ENCODE measurements around the gene SEPTIN1. TPM values are rescaled to one million over a fixed set of nuclear protein-coding genes. Genes with fewer than 3 reads are reported as not detected.

The SEPTIN1 gene
- total RNA-seq, 4 donors from 2014 or later = 0.65 TPM; not detected in 3

- H3K4me3 ChIP-seq = peak overlapping the region; percentile 60 to 77 (median 66)
- TF ChIP-seq POLR2A (IDR thresholded peaks at IDR 0.05) = no peak
- TF ChIP-seq, protein P1, sequence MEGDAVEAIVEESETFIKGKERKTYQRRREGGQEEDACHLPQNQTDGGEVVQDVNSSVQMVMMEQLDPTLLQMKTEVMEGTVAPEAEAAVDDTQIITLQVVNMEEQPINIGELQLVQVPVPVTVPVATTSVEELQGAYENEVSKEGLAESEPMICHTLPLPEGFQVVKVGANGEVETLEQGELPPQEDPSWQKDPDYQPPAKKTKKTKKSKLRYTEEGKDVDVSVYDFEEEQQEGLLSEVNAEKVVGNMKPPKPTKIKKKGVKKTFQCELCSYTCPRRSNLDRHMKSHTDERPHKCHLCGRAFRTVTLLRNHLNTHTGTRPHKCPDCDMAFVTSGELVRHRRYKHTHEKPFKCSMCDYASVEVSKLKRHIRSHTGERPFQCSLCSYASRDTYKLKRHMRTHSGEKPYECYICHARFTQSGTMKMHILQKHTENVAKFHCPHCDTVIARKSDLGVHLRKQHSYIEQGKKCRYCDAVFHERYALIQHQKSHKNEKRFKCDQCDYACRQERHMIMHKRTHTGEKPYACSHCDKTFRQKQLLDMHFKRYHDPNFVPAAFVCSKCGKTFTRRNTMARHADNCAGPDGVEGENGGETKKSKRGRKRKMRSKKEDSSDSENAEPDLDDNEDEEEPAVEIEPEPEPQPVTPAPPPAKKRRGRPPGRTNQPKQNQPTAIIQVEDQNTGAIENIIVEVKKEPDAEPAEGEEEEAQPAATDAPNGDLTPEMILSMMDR (IDR thresholded peaks at IDR 0.05 in 4 of 5, conservative IDR thresholded peaks at IDR 0.05 in 1 of 5) = no peak
- peaks cover 0 to 16% of the 10 kb centered on the region in 2 donors for H3K36me3 ChIP-seq
- H3K9me3 ChIP-seq = no peaks in the 10 kb centered on the region
- peak in 1 of 2 donors; percentile 17 for ATAC-seq
- H3K27me3 ChIP-seq = no peaks in the 10 kb centered on the region
- H3K4me1 ChIP-seq = peaks cover 8 to 14% of the 10 kb centered on the region in 2 donors
- DNase-seq = no peak
- in situ Hi-C loops (cut with MboI; ENCODE audit: low sequenced_read_pairs in 4 of 4) = loop anchor here in 2 of 4 donors (25.0 kb wide), 2 partner anchors 305 to 355 kb away; partner anchors contain the start of genes ALDOA (in 1 of the 2), GDPD3 (in 1 of the 2) and MAPK3 (in 1 of the 2)
- peak overlapping the region; percentile 93 to 99 (median 96) for H3K27ac ChIP-seq
- intact Hi-C loops (cut with DNase I; ENCODE audit: low total_unique reads) = loop anchor here (10.0 kb wide), 1 partner anchor 352 kb away; the partner anchor contains the start of gene ALDOA
Measured at GRCh38 chr16:30416624-30417528, 34.5 kb upstream of the SEPTIN1 start.

DNA sequence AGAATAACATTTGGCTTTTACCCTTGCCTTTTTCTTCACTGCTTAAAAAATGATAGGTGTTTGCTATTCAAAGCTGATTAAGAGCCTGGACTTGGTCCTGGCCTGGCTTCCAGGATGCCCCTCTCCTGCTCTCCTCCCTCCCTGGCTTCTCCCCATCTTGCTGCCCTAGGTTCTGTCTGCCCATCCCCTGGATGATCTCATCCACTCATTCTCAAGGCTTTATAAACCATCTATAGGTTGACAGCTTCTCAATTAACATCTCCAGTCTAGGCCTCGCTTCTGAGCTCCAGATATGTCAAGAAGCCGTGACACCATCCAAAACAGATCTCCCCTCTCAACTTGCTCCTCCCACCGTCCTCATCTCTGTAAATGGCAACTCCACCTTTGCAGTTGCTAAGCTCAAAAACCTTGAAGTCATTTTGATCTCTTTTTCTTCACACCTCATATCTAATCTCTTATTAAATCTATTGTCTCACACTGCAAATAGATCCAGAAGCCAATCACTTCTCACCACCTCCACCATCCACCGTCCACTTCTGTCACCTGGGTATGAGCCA lies 33.8 kb upstream of the SEPTIN1 start:
- intact Hi-C loops (cut with DNase I; ENCODE audit: low total_unique reads) = loop anchor here (10.0 kb wide), 1 partner anchor 351 kb away; the partner anchor contains the start of gene ALDOA
- no peak for ATAC-seq
- in situ Hi-C loops (cut with MboI; ENCODE audit: low sequenced_read_pairs in 4 of 4) = loop anchor here in 2 of 4 donors (25.0 kb wide), 2 partner anchors 304 to 354 kb away; partner anchors contain the start of genes ALDOA (in 1 of the 2), GDPD3 (in 1 of the 2) and MAPK3 (in 1 of the 2)
- peaks cover 0 to 15% of the 10 kb centered on the region in 2 donors for H3K36me3 ChIP-seq
- no peak overlapping the region for H3K4me3 ChIP-seq
- no peak for DNase-seq
- H3K27ac ChIP-seq = peak overlapping the region; percentile 93 to 99 (median 96)
- H3K9me3 ChIP-seq = no peaks in the 10 kb centered on the region
- peaks cover 8 to 14% of the 10 kb centered on the region in 2 donors for H3K4me1 ChIP-seq
- H3K27me3 ChIP-seq = no peaks in the 10 kb centered on the region
- no peak for TF ChIP-seq POLR2A (IDR thresholded peaks at IDR 0.05)
- TF ChIP-seq, protein P1 (IDR thresholded peaks at IDR 0.05 in 4 of 5, conservative IDR thresholded peaks at IDR 0.05 in 1 of 5) = no peak

DNA sequence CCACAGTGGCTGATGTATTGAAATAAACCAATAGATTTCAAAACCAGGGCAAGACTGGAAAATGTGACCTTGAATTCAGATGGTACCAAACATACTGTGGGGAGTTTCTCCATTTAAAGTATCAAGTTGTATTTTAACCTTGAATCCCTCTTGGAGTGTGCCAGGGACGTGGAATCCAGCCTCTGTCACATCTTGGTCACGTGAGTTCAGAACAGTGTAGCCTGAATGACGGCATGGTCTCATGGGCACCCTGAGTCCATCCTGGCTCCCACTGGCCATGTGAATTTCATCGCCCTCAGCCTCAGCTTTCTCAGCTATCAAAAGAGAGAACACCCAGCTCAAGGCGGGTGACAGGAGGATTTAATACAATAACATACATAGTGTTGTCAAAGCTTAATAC lies 31.8 kb upstream of the SEPTIN1 start:
- Histone ChIP-seq H3K27ac (peak overlapping the region; percentile 65 to 98 (median 72)), H3K36me3 (peaks cover 0 to 8% of the 10 kb centered on the region in 2 donors), H3K27me3 (no peaks in the 10 kb centered on the region), H3K9me3 (no peaks in the 10 kb centered on the region), H3K4me1 (peaks cover 14 to 22% of the 10 kb centered on the region in 2 donors), H3K4me3 (no peak overlapping the region)
- ATAC-seq (peak; percentile 23 to 34), DNase-seq (peak; percentile 40 to 61)
- intact Hi-C loops (cut with DNase I; ENCODE audit: low total_unique reads) = loop anchor here (10.0 kb wide), 1 partner anchor 349 kb away; the partner anchor contains the start of gene ALDOA
- in situ Hi-C loops (cut with MboI; ENCODE audit: low sequenced_read_pairs in 4 of 4) = loop anchor here in 2 of 4 donors (25.0 kb wide), 2 partner anchors 302 to 352 kb away; partner anchors contain the start of genes ALDOA (in 1 of the 2), GDPD3 (in 1 of the 2) and MAPK3 (in 1 of the 2)
- TF ChIP-seq, protein P1 (IDR thresholded peaks at IDR 0.05 in 4 of 5, conservative IDR thresholded peaks at IDR 0.05 in 1 of 5) = no peak
- TF ChIP-seq POLR2A (IDR thresholded peaks at IDR 0.05) = no peak

GRCh38 chr16:30413112-30413806 lies 30.9 kb upstream of the SEPTIN1 start:
- H3K27ac ChIP-seq = peak overlapping the region; percentile 65 to 98 (median 72)
- H3K36me3 ChIP-seq = peaks cover 0 to 8% of the 10 kb centered on the region in 2 donors
- no peaks in the 10 kb centered on the region for H3K9me3 ChIP-seq
- intact Hi-C loops (cut with DNase I; ENCODE audit: low total_unique reads) (loop anchor here (10.0 kb wide), 1 partner anchor 348 kb away; the partner anchor contains the start of gene ALDOA), in situ Hi-C loops (cut with MboI; ENCODE audit: low sequenced_read_pairs in 4 of 4) (loop anchor here in 2 of 4 donors (25.0 kb wide), 2 partner anchors 301 to 351 kb away; partner anchors contain the start of genes ALDOA (in 1 of the 2), GDPD3 (in 1 of the 2) and MAPK3 (in 1 of the 2))
- no peak overlapping the region for H3K4me3 ChIP-seq
- no peak for ATAC-seq
- H3K27me3 ChIP-seq = no peaks in the 10 kb centered on the region
- H3K4me1 ChIP-seq = peaks cover 20 to 30% of the 10 kb centered on the region in 2 donors
- TF ChIP-seq, protein P1 (IDR thresholded peaks at IDR 0.05 in 4 of 5, conservative IDR thresholded peaks at IDR 0.05 in 1 of 5) = no peak
- TF ChIP-seq POLR2A (IDR thresholded peaks at IDR 0.05) = no peak
- no peak for DNase-seq
